ENCODE results near the gene FBXW7.

GRCh38 chr4:152380185-152380584 is 155.7 kb downstream of the FBXW7 start:
- TF ChIP-seq CTCF (IDR thresholded peaks at IDR 0.05) = no peak
- TF ChIP-seq POLR2AphosphoS5 (IDR thresholded peaks at IDR 0.05) = no peak
